ENCODE measurements around the gene ENOX1.

ENOX1 gene

GRCh38 chr13:43785650-43786471, 911 bp downstream of the ENOX1 start (continued):
- TF ChIP-seq CSRNP3 (CRISPR knock-in tag; IDR thresholded peaks at IDR 0.05) (no peak), PPARA (CRISPR knock-in tag; IDR thresholded peaks at IDR 0.05; ENCODE audit: borderline replicate concordance) (no peak)

- ATAC-seq, result no peak
- TF ChIP-seq SNAI2 (CRISPR knock-in tag; IDR thresholded peaks at IDR 0.05) (no peak), PATZ1 (CRISPR knock-in tag; IDR thresholded peaks at IDR 0.05; ENCODE audit: borderline replicate concordance) (no peak), ZFP30 (CRISPR knock-in tag; IDR thresholded peaks at IDR 0.05) (no peak), TSHZ2 (CRISPR knock-in tag; IDR thresholded peaks at IDR 0.05) (no peak), TCF4 (CRISPR knock-in tag; IDR thresholded peaks at IDR 0.05; ENCODE audit: borderline replicate concordance) (no peak), CSDC2 (CRISPR knock-in tag; IDR thresholded peaks at IDR 0.05) (no peak), CSRNP3 (CRISPR knock-in tag; IDR thresholded peaks at IDR 0.05) (no peak), ZNF70 (CRISPR knock-in tag; IDR thresholded peaks at IDR 0.05) (no peak), ISL1 (CRISPR knock-in tag; IDR thresholded peaks at IDR 0.05) (no peak), GLIS3 (CRISPR knock-in tag; IDR thresholded peaks at IDR 0.05) (no peak), PPARA (CRISPR knock-in tag; IDR thresholded peaks at IDR 0.05; ENCODE audit: borderline replicate concordance) (no peak), ESRRG (CRISPR knock-in tag; IDR thresholded peaks at IDR 0.05) (no peak), BACH2 (CRISPR knock-in tag; IDR thresholded peaks at IDR 0.05; ENCODE audit: borderline replicate concordance) (no peak), CREB5 (CRISPR knock-in tag; IDR thresholded peaks at IDR 0.05; ENCODE audit: low read depth) (no peak), ZC3H10 (CRISPR knock-in tag; IDR thresholded peaks at IDR 0.05) (no peak), POU6F1 (CRISPR knock-in tag; IDR thresholded peaks at IDR 0.05; ENCODE audit: borderline replicate concordance, low read depth) (no peak), RARB (CRISPR knock-in tag; IDR thresholded peaks at IDR 0.05) (no peak)
Measured at GRCh38 chr13:43785261-43785649, 1.5 kb downstream of the ENOX1 start.

- no peak for ATAC-seq
- no peak for TF ChIP-seq ISL1 (CRISPR knock-in tag; IDR thresholded peaks at IDR 0.05)
- TF ChIP-seq PATZ1 (CRISPR knock-in tag; IDR thresholded peaks at IDR 0.05; ENCODE audit: borderline replicate concordance), result no peak
- TF ChIP-seq ZNF8 (CRISPR knock-in tag; IDR thresholded peaks at IDR 0.05), result no peak
- TF ChIP-seq TOX (CRISPR knock-in tag; IDR thresholded peaks at IDR 0.05; ENCODE audit: borderline replicate concordance), result no peak
- no peak for TF ChIP-seq TCF4 (CRISPR knock-in tag; IDR thresholded peaks at IDR 0.05; ENCODE audit: borderline replicate concordance)
- no peak for TF ChIP-seq SNAI2 (CRISPR knock-in tag; IDR thresholded peaks at IDR 0.05)
- no peak for TF ChIP-seq BACH2 (CRISPR knock-in tag; IDR thresholded peaks at IDR 0.05; ENCODE audit: borderline replicate concordance)
- no peak for TF ChIP-seq CSDC2 (CRISPR knock-in tag; IDR thresholded peaks at IDR 0.05)
- no peak for TF ChIP-seq CREB5 (CRISPR knock-in tag; IDR thresholded peaks at IDR 0.05; ENCODE audit: low read depth)
- no peak for TF ChIP-seq ZC3H10 (CRISPR knock-in tag; IDR thresholded peaks at IDR 0.05)
- no peak for TF ChIP-seq ESRRG (CRISPR knock-in tag; IDR thresholded peaks at IDR 0.05)
- no peak for TF ChIP-seq OSR1 (CRISPR knock-in tag; IDR thresholded peaks at IDR 0.05)
Measured at GRCh38 chr13:43784496-43784895, 2.3 kb downstream of the ENOX1 start.
